Ishikawa (cell line): Measurements from ENCODE around the gene FRAS1.

Experiments
- CEBPB ChIP-seq: IDR thresholded peaks from 2 replicates; pipeline ENCODE4 v1.6.1; 2012
- EP300 ChIP-seq: IDR thresholded peaks from 2 replicates; pipeline ENCODE4 v1.6.1; 2012; ENCODE audit warnings: borderline replicate concordance
- NFIC ChIP-seq: IDR thresholded peaks from 2 replicates; pipeline ENCODE4 v1.6.1; 2012
- TAF1 ChIP-seq: IDR thresholded peaks from 2 replicates; pipeline ENCODE4 v1.6.1; 2012; ENCODE audit warnings: low read depth, mild to moderate bottlenecking
- YY1 ChIP-seq: IDR thresholded peaks from 2 replicates; pipeline ENCODE4 v1.6.1; 2012; ENCODE audit warnings: low read depth
- ZBTB7A ChIP-seq: IDR thresholded peaks from 2 replicates; pipeline ENCODE4 v1.6.1; 2012; ENCODE audit warnings: low read depth
- TF ChIP-seq, protein P1 (sequence below): IDR thresholded peaks from 2 replicates; pipeline ENCODE4 v1.6.1; 2012; ENCODE audit warnings: low read depth, mild to moderate bottlenecking

GRCh38 chr4:78038704-78039103, 18.4 kb upstream of the FRAS1 start:
- TF ChIP-seq, protein P1, sequence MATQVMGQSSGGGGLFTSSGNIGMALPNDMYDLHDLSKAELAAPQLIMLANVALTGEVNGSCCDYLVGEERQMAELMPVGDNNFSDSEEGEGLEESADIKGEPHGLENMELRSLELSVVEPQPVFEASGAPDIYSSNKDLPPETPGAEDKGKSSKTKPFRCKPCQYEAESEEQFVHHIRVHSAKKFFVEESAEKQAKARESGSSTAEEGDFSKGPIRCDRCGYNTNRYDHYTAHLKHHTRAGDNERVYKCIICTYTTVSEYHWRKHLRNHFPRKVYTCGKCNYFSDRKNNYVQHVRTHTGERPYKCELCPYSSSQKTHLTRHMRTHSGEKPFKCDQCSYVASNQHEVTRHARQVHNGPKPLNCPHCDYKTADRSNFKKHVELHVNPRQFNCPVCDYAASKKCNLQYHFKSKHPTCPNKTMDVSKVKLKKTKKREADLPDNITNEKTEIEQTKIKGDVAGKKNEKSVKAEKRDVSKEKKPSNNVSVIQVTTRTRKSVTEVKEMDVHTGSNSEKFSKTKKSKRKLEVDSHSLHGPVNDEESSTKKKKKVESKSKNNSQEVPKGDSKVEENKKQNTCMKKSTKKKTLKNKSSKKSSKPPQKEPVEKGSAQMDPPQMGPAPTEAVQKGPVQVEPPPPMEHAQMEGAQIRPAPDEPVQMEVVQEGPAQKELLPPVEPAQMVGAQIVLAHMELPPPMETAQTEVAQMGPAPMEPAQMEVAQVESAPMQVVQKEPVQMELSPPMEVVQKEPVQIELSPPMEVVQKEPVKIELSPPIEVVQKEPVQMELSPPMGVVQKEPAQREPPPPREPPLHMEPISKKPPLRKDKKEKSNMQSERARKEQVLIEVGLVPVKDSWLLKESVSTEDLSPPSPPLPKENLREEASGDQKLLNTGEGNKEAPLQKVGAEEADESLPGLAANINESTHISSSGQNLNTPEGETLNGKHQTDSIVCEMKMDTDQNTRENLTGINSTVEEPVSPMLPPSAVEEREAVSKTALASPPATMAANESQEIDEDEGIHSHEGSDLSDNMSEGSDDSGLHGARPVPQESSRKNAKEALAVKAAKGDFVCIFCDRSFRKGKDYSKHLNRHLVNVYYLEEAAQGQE: no peak
- no peak for TF ChIP-seq CEBPB
- no peak for TF ChIP-seq EP300
- TF ChIP-seq NFIC: no peak
- TF ChIP-seq ZBTB7A: no peak
- TF ChIP-seq YY1: no peak
- TF ChIP-seq TAF1: no peak
